Thyroid gland (tissue), 4 donors: ENCODE data around the gene C2orf42. TPM values are rescaled to one million over a fixed set of nuclear protein-coding genes. Genes with fewer than 3 reads are reported as not detected.
"Not testable (repeated sequence)": the region's sequence is repeated elsewhere in the genome, so short reads cannot be mapped to it uniquely, and the experiment has no call there.

Experiments
- DNase-seq, 2 donors: peaks; one replicate each; pipeline ENCODE4 v3.0.0-alpha.2; 2019
- H3K27ac ChIP-seq, 3 donors: fragments of 200-600 bp; sonication (generic); 1 replicate in 2 of 3; 2 replicates in 1 of 3; pipeline ENCODE4 v1.5.1; 2016 to 2019; ENCODE audit warnings: mild to moderate bottlenecking in 1 of 3, moderate library complexity in 1 of 3
- H3K27me3 ChIP-seq: fragments of 200-600 bp; sonication (generic); one replicate; pipeline ENCODE4 v1.5.1; 2019
- H3K36me3 ChIP-seq, 2 donors: fragments of 200-600 bp; sonication (generic); one replicate each; pipeline ENCODE4 v1.5.1; 2016 to 2019
- H3K4me1 ChIP-seq, 2 donors: fragments of 200-600 bp; sonication (generic); one replicate each; pipeline ENCODE4 v1.5.1; 2017 to 2019
- H3K4me3 ChIP-seq, 3 donors: fragments of 200-600 bp; sonication (generic); replicated peaks in 1 of 3; 1 replicate in 2 of 3; 2 replicates in 1 of 3; pipeline ENCODE4 v1.5.1; 2016; ENCODE audit warnings: mild to moderate bottlenecking in 1 of 3
- H3K9me3 ChIP-seq: fragments of 200-600 bp; sonication (generic); one replicate; pipeline ENCODE4 v1.5.1; 2017
- CTCF ChIP-seq, 6 experiments: fragments of 200-600 bp in 3 of 6; fragments of 450-650 bp in 3 of 6; sonication (generic) in 3 of 6; IDR thresholded peaks; one replicate each; pipeline ENCODE4 v1.5.1; 2016 to 2019; ENCODE audit warnings: antibody characterized with exemption in 6 of 6, mild to moderate bottlenecking in 2 of 6, inconsistent platforms in 1 of 6, moderate library complexity in 1 of 6
- POLR2A ChIP-seq, 2 donors: fragments of 450-650 bp; IDR thresholded peaks; one replicate each; pipeline ENCODE4 v1.6.1; 2017; ENCODE audit warnings: antibody characterized with exemption in 2 of 2, mild to moderate bottlenecking in 2 of 2, moderate library complexity in 1 of 2
- WGBS, 2 donors: methylation state at CpG; one replicate each; pipeline ENCODE4 v1.1.5; 2017; 5-methylcytosine and 5-hydroxymethylcytosine counted together
- intact Hi-C: fragments of 100-400 bp; cut with DNase I; formaldehyde crosslinking; loops from one replicate; pipeline ENCODE4 v1.15.1; 2023
- total RNA-seq, 4 donors: library from RNA; depleted of rRNA; stranded (reverse); fragments of >200 nt; gene quantifications; one replicate each; pipeline ENCODE4 v1.2.3, GENCODE V29; 2016

Gene C2orf42
- total RNA-seq, 4 donors from 2014 or later: 9.8 to 26.5 (median 18.0) TPM

DNA sequence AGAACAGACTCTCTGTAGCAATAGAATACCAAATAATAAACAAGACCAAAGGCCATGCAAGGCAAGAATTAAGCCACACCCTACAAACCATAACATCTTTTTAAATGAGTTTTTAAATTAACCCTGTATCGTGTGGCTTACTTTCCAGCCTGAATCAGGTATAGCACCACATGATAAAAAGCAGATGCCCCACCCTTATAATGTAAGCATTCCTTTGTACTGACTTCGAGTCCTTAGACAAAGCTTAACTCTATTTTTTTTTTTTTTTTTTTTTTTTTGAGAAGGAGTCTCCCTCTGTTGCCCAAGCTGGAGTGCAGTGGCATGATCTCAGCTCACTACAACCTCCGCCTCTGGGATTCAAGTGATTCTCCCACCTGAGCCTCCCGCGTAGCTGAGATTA lies 1.7 kb upstream of the C2orf42 start:
- no peak overlapping the region for H3K4me3 ChIP-seq
- 91 to 92% methylated on average over 5 of the region's 5 CpGs for WGBS, 2 donors
- no peaks in the 10 kb centered on the region for H3K36me3 ChIP-seq
- intact Hi-C loops: loop anchor here (5.0 kb wide), 1 partner anchor 280 kb away; no protein-coding TSS in a partner anchor
- H3K27me3 ChIP-seq: no peaks in the 10 kb centered on the region
- H3K27ac ChIP-seq: no peak overlapping the region
- no peak for TF ChIP-seq POLR2A (IDR thresholded peaks at IDR 0.05)
- TF ChIP-seq CTCF (IDR thresholded peaks at IDR 0.05): no peak
- H3K9me3 ChIP-seq: no peaks in the 10 kb centered on the region
- peaks cover 0 to 4% of the 10 kb centered on the region in 2 donors for H3K4me1 ChIP-seq
- DNase-seq: no peak

DNA sequence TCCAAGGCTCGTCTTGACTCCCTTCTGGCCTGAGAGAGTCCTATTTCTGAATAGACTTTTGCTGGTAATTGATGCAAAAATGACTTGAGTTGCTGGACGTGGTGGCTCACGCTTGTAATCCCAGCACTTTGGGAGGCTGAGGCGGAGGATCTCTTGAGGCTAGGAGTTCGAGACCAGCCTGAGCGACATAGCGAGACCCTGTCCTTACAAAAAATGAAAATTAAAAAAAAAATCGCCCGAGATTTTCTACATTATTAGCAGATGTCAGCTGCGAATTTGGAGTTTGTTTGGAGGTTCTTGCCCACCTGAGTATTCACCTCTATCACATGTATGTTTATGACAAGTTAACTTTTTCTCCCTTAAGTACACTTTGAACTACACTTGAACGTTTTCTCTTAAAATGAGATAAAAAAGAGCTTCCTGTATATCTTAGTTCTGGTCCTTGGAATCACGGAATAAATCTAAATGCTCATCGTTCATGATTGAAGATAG lies 471 bp upstream of the C2orf42 start:
- H3K4me3 ChIP-seq: peak overlapping the region in 1 of 3 donors; percentile 54
- no peaks in the 10 kb centered on the region for H3K36me3 ChIP-seq
- WGBS, 2 donors: 69% methylated on average over 13 of the region's 13 CpGs
- H3K9me3 ChIP-seq: no peaks in the 10 kb centered on the region
- TF ChIP-seq CTCF (IDR thresholded peaks at IDR 0.05) (peak in 1 of 6 experiments; percentile 3), POLR2A (IDR thresholded peaks at IDR 0.05) (no peak)
- no peaks in the 10 kb centered on the region for H3K27me3 ChIP-seq
- DNase-seq: no peak
- peaks cover 0 to 4% of the 10 kb centered on the region in 2 donors for H3K4me1 ChIP-seq
- intact Hi-C loops: loop anchor here (5.0 kb wide), 1 partner anchor 279 kb away; no protein-coding TSS in a partner anchor
- peak overlapping the region; percentile 95 to 97 (median 96) for H3K27ac ChIP-seq

DNA sequence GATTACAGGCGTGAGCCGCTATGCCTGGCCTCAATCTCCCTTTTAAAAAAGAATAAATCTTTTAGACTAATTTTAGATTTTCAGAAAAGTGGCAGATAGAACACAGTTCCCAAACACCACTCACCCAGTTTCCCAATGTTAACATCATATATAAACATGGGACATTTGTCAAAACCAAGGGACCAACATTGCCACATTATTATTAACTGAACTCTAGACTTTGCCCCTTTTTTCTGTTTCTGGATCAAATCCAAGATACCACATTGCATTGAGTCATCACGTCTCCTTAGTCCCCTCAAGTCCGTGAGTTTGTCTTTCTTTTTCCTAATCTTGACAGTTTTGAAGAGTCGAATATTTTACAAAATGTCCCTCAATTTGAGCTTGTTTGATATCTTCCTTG lies 2.4 kb downstream of the C2orf42 start:
- peaks cover 0 to 4% of the 10 kb centered on the region in 2 donors for H3K4me1 ChIP-seq
- H3K27ac ChIP-seq: no peak overlapping the region
- no peak for DNase-seq
- intact Hi-C loops: no loop called here
- H3K4me3 ChIP-seq: no peak overlapping the region
- H3K9me3 ChIP-seq: no peaks in the 10 kb centered on the region
- no peaks in the 10 kb centered on the region for H3K36me3 ChIP-seq
- no peaks in the 10 kb centered on the region for H3K27me3 ChIP-seq
- WGBS, 2 donors: 87 to 93% methylated on average over 5 of the region's 5 CpGs
- TF ChIP-seq POLR2A (IDR thresholded peaks at IDR 0.05): no peak
- no peak for TF ChIP-seq CTCF (IDR thresholded peaks at IDR 0.05)

- H3K27me3 ChIP-seq, H3K36me3 ChIP-seq, H3K9me3 ChIP-seq, H3K4me3 ChIP-seq, H3K27ac ChIP-seq, DNase-seq, intact Hi-C loops, H3K4me1 ChIP-seq: not testable (repeated sequence)
- 87 to 89% methylated on average over 9 of the region's 9 CpGs for WGBS, 2 donors
Observed at GRCh38 chr2:70187170-70187569, 3.6 kb downstream of the C2orf42 start.

GRCh38 chr2:70182689-70183088 lies 8.1 kb downstream of the C2orf42 start:
- Histone ChIP-seq H3K36me3 (peaks cover 0 to 12% of the 10 kb centered on the region in 2 donors), H3K27ac (no peak overlapping the region), H3K4me1 (no peaks in the 10 kb centered on the region), H3K27me3 (no peaks in the 10 kb centered on the region), H3K9me3 (no peaks in the 10 kb centered on the region), H3K4me3 (no peak overlapping the region)
- intact Hi-C loops: no loop called here
- no peak for TF ChIP-seq POLR2A (IDR thresholded peaks at IDR 0.05)
- TF ChIP-seq CTCF (IDR thresholded peaks at IDR 0.05): no peak
- whole genome bisulfite sequencing, 2 donors: 93% methylated on average over 4 of the region's 4 CpGs
- DNase-seq: no peak
